Measurements from ENCODE around the gene RHBDL2. TPM values are rescaled to one million over a fixed set of nuclear protein-coding genes. Genes with fewer than 3 reads are reported as not detected.

RHBDL2 gene
- total and polyA plus RNA-seq, 2 donors (not counting 3 experiments of a cell fraction or from before 2014, with no cell fraction given) = 0.06 to 1.4 TPM

DNA sequence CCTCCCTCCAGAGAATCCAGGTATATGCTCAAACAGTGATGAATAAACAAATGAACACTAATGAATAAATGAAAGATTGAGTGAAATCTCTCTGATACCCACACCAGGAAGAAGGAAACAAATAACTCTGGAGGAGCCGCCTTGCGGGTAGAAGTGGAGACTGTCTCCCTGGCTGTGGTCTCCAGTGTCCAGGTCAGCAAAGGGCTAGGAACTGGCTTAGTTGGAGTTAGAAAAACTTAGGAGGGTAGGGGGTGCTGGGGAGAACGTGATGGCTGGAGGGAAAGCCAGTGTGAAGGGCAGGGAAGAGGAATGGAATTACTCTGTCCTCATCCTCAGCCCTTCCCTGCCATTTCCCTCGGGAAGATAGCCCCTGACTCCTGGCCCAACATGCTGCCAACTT is 537 bp downstream of the RHBDL2 start:
- TF ChIP-seq FOS (IDR thresholded peaks at IDR 0.05; ENCODE audit: borderline replicate concordance, insufficient read depth, low read length) (no peak), POLR2AphosphoS5 (IDR thresholded peaks at IDR 0.05; ENCODE audit: insufficient read depth, low read depth, low read length) (no peak), GATA2 (IDR thresholded peaks at IDR 0.05; ENCODE audit: insufficient read depth, insufficient read length, low read depth, low read length) (no peak), MYC (IDR thresholded peaks at IDR 0.05; ENCODE audit: low read depth, low read length) (no peak), POLR2A (IDR thresholded peaks at IDR 0.05; ENCODE audit: low read depth, low read length) (no peak), JUN (IDR thresholded peaks at IDR 0.05; ENCODE audit: borderline replicate concordance, insufficient read depth, insufficient read length, low read depth) (no peak), EZH2 (IDR thresholded peaks at IDR 0.05; ENCODE audit: borderline replicate concordance, low read depth, low read length, severe bottlenecking) (no peak)
- TF ChIP-seq, protein P1, sequence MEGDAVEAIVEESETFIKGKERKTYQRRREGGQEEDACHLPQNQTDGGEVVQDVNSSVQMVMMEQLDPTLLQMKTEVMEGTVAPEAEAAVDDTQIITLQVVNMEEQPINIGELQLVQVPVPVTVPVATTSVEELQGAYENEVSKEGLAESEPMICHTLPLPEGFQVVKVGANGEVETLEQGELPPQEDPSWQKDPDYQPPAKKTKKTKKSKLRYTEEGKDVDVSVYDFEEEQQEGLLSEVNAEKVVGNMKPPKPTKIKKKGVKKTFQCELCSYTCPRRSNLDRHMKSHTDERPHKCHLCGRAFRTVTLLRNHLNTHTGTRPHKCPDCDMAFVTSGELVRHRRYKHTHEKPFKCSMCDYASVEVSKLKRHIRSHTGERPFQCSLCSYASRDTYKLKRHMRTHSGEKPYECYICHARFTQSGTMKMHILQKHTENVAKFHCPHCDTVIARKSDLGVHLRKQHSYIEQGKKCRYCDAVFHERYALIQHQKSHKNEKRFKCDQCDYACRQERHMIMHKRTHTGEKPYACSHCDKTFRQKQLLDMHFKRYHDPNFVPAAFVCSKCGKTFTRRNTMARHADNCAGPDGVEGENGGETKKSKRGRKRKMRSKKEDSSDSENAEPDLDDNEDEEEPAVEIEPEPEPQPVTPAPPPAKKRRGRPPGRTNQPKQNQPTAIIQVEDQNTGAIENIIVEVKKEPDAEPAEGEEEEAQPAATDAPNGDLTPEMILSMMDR (IDR thresholded peaks at IDR 0.05; ENCODE audit: extremely low read depth in 1 of 2, insufficient read depth in 1 of 2, low read depth in 1 of 2, low read length in 2 of 2) = no peak
- TF ChIP-seq, protein P2, sequence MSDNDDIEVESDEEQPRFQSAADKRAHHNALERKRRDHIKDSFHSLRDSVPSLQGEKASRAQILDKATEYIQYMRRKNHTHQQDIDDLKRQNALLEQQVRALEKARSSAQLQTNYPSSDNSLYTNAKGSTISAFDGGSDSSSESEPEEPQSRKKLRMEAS (IDR thresholded peaks at IDR 0.05; ENCODE audit: insufficient read depth, insufficient read length) = no peak
- dilution Hi-C loops (cut with MboI; ENCODE audit: extremely low pct_ligation_motif_present, low sequenced_read_pairs) = no loop called here
- ChIA-PET POLR2A (no interaction called here), CTCF (no interaction called here)
- Histone ChIP-seq H3K36me3 (ENCODE audit: control insufficient read depth in 2 of 2, extremely low read depth in 1 of 2, insufficient read depth in 2 of 2, low read length in 2 of 2) (no peaks in the 10 kb centered on the region), H3K4me2 (ENCODE audit: insufficient read depth, low read length) (peak overlapping the region; percentile 20), H3K4me1 (ENCODE audit: control insufficient read depth, extremely low read depth, insufficient read depth, low read length) (no peaks in the 10 kb centered on the region), H3K27ac (ENCODE audit: insufficient read depth, low read depth, low read length) (no peak overlapping the region), H3K9me1 (replicated peaks; ENCODE audit: control insufficient read depth, extremely low read depth, insufficient read depth, low read length) (no peaks in the 10 kb centered on the region), H3K9me3 (replicated peaks; ENCODE audit: control insufficient read depth, insufficient read depth, low read length) (no peaks in the 10 kb centered on the region), H3K79me2 (ENCODE audit: control insufficient read depth, insufficient read depth, low read length) (no peaks in the 10 kb centered on the region), H3K4me3 (replicated peaks in 1 of 3; ENCODE audit: insufficient read depth in 1 of 3, low read depth in 1 of 3, low read length in 3 of 3) (peak overlapping the region in 1 of 3 experiments; percentile 28), H2AFZ (ENCODE audit: low read depth, low read length) (peak overlapping the region; percentile 83), H3K9ac (replicated peaks; ENCODE audit: extremely low read depth, insufficient read depth, low read length) (no peak overlapping the region), H3K27me3 (ENCODE audit: control insufficient read depth in 2 of 2, insufficient read depth in 2 of 2, low read length in 2 of 2) (no peaks in the 10 kb centered on the region), H4K20me1 (replicated peaks; ENCODE audit: control insufficient read depth, extremely low read depth, insufficient read depth, low read length) (no peaks in the 10 kb centered on the region)
- no TSS peak for BruUV-seq (replicated peaks)
- DNase-seq (ENCODE audit: low read depth, low spot score) (no peak), FAIRE-seq (no peak)
- intact Hi-C loops (cut with micrococcal nuclease) = no loop called here
